IMR-90 (cell line): ENCODE measurements around the gene PHGDH. TPM values are rescaled to one million over a fixed set of nuclear protein-coding genes. Genes with fewer than 3 reads are reported as not detected.

Source experiments
- ATAC-seq: fragments of 200-7000 bp; cut with Tn5 transposase; 2 replicates; pipeline ENCODE4 v1.9.1; 2020; ENCODE audit warnings: low read depth, mild to moderate bottlenecking, moderate library complexity
- BruUV-seq: library from RNA; stranded (reverse); fragments of 400-500 nt; replicated peaks from 2 replicates; lab custom pipeline; 2021; lab: Mats Ljungman, UMichigan
- CTCF ChIA-PET: fragments of 300-600 bp; formaldehyde crosslinking; extraction: SDS; loops from one replicate; lab custom pipeline; 2021; ENCODE audit warnings: antibody characterized with exemption; lab: Yijun Ruan, JAX
- POLR2A ChIA-PET: fragments of 300-600 bp; sonication (Branson Sonifier 250); formaldehyde crosslinking; loops from one replicate; lab custom pipeline; 2022; ENCODE audit warnings: antibody characterized with exemption; ENCODE audit not compliant: unreplicated experiment; lab: Charles Lee
- DNase-seq: peaks from one replicate; pipeline ENCODE4 v3.0.0; 2013
- H2AFZ ChIP-seq: replicated peaks from 2 replicates; pipeline ENCODE3; 2013; ENCODE audit warnings: low read length, mild to moderate bottlenecking; ENCODE audit not compliant: poor library complexity
- H2AK5ac ChIP-seq: 2 replicates; pipeline ENCODE4 v1.6.1; 2013; ENCODE audit warnings: low read depth, low read length, inconsistent platforms
- H2AK9ac ChIP-seq: replicated peaks from 2 replicates; pipeline ENCODE3; 2013; ENCODE audit warnings: mild to moderate bottlenecking, low read depth, low read length, moderate library complexity; ENCODE audit not compliant: poor library complexity
- H2BK120ac ChIP-seq: 2 replicates; pipeline ENCODE4 v1.6.1; 2013; ENCODE audit warnings: low read depth, low read length, inconsistent platforms
- H2BK15ac ChIP-seq: 3 replicates; pipeline ENCODE4 v1.6.1; 2013; ENCODE audit warnings: low read depth, low read length, inconsistent platforms
- H2BK20ac ChIP-seq: 2 replicates; pipeline ENCODE4 v1.6.1; 2013; ENCODE audit warnings: low read depth, mild to moderate bottlenecking, inconsistent platforms, low read length, moderate library complexity
- H2BK5ac ChIP-seq: 2 replicates; pipeline ENCODE4 v1.6.1; 2013; ENCODE audit warnings: mild to moderate bottlenecking, low read depth, low read length, inconsistent platforms; ENCODE audit not compliant: poor library complexity, severe bottlenecking
- H3K14ac ChIP-seq: replicated peaks from 2 replicates; pipeline ENCODE4 v1.6.1; 2013; ENCODE audit warnings: low read depth, low read length, inconsistent platforms
- H3K18ac ChIP-seq: 2 replicates; pipeline ENCODE4 v1.6.1; 2013; ENCODE audit warnings: low read depth, low read length, control low read depth
- H3K23ac ChIP-seq: 2 replicates; pipeline ENCODE4 v1.6.1; 2013; ENCODE audit warnings: low read depth, low read length, inconsistent platforms
- H3K27ac ChIP-seq: 2 replicates; pipeline ENCODE4 v1.5.1; 2013; ENCODE audit warnings: mild to moderate bottlenecking, control low read depth, low read length; ENCODE audit not compliant: insufficient read depth
- H3K27me3 ChIP-seq: 2 replicates; pipeline ENCODE4 v1.6.1; 2013; ENCODE audit warnings: low read length; ENCODE audit not compliant: control insufficient read depth, insufficient read depth
- H3K36me3 ChIP-seq: 2 replicates; pipeline ENCODE4 v1.6.1; 2013; ENCODE audit warnings: low read length, mixed read lengths; ENCODE audit not compliant: control insufficient read depth, insufficient read depth
- H3K4ac ChIP-seq: 2 replicates; pipeline ENCODE4 v1.6.1; 2013; ENCODE audit warnings: low read depth, low read length, inconsistent platforms
- H3K4me1 ChIP-seq: 2 replicates; pipeline ENCODE4 v1.6.1; 2013; ENCODE audit warnings: low read length, mixed read lengths; ENCODE audit not compliant: control insufficient read depth, insufficient read depth
- H3K4me2 ChIP-seq: 2 replicates; pipeline ENCODE4 v1.6.1; 2013; ENCODE audit warnings: low read depth, mild to moderate bottlenecking, control low read depth, low read length, moderate library complexity
- H3K4me3 ChIP-seq: 2 replicates; pipeline ENCODE4 v1.5.1; 2013; ENCODE audit warnings: low read depth, mild to moderate bottlenecking, control low read depth, low read length, moderate library complexity; ENCODE audit not compliant: insufficient read depth
- H3K56ac ChIP-seq: 2 replicates; pipeline ENCODE4 v1.6.1; 2013; ENCODE audit warnings: low read length, inconsistent platforms; ENCODE audit not compliant: insufficient read depth; ENCODE audit errors: extremely low read depth
- H3K79me1 ChIP-seq, 2 experiments: 2 replicates each; pipeline ENCODE4 v1.6.1; 2013; ENCODE audit warnings: low read length in 2 of 2, inconsistent platforms in 1 of 2, low read depth in 1 of 2
- H3K9ac ChIP-seq: 2 replicates; pipeline ENCODE4 v1.6.1; 2013; ENCODE audit warnings: low read depth, low read length, control low read depth
- H3K9me1 ChIP-seq: 2 replicates; pipeline ENCODE4 v1.6.1; 2013; ENCODE audit warnings: low read length, inconsistent platforms; ENCODE audit not compliant: insufficient read depth
- H3K9me3 ChIP-seq: 2 replicates; pipeline ENCODE4 v1.6.1; 2013; ENCODE audit warnings: low read length; ENCODE audit not compliant: control insufficient read depth, insufficient read depth
- H4K20me1 ChIP-seq: 2 replicates; pipeline ENCODE4 v1.6.1; 2013; ENCODE audit warnings: low read length, inconsistent platforms; ENCODE audit not compliant: insufficient read depth
- H4K5ac ChIP-seq: 2 replicates; pipeline ENCODE4 v1.6.1; 2013; ENCODE audit warnings: mild to moderate bottlenecking, low read depth, low read length, control low read depth
- H4K8ac ChIP-seq, 2 experiments: 2 replicates each; pipeline ENCODE4 v1.6.1; 2013; ENCODE audit warnings: low read depth in 2 of 2, low read length in 2 of 2, control low read depth in 1 of 2, inconsistent platforms in 1 of 2
- H4K91ac ChIP-seq: 2 replicates; pipeline ENCODE4 v1.6.1; 2013; ENCODE audit warnings: low read depth, low read length, inconsistent platforms; ENCODE audit not compliant: insufficient read depth
- CEBPB ChIP-seq: IDR thresholded peaks from 2 replicates; pipeline ENCODE4 v1.6.1; 2012; ENCODE audit warnings: low read depth, low read length, improper control_type of control experiment
- FOS ChIP-seq: fragments of 150-350 bp; IDR thresholded peaks from 2 replicates; pipeline ENCODE4 v1.6.1; 2016; ENCODE audit warnings: low read depth, low read length
- MAZ ChIP-seq: IDR thresholded peaks from 2 replicates; pipeline ENCODE4 v1.6.1; 2012; ENCODE audit warnings: low read depth, mild to moderate bottlenecking, low read length, improper control_type of control experiment, moderate library complexity, borderline replicate concordance
- NFE2L2 ChIP-seq: fragments of 150-350 bp; IDR thresholded peaks from 2 replicates; pipeline ENCODE4 v1.6.1; 2016; ENCODE audit warnings: low read depth, mild to moderate bottlenecking, low read length
- SMC3 ChIP-seq: fragments of 150-350 bp; IDR thresholded peaks from 2 replicates; pipeline ENCODE4 v1.6.1; 2016; ENCODE audit warnings: low read depth, mild to moderate bottlenecking, antibody characterized with exemption, low read length, moderate library complexity
- USF2 ChIP-seq: fragments of 150-350 bp; IDR thresholded peaks from 2 replicates; pipeline ENCODE4 v1.6.1; 2017; ENCODE audit warnings: mild to moderate bottlenecking, antibody characterized with exemption, low read length, low read depth
- WGBS, 2 experiments: methylation state at CpG; one replicate each; pipeline versions ENCODE4 v1.1.5 to v1.1.7; 2013; ENCODE audit warnings: missing lambda C conversion rate in 2 of 2; ENCODE audit not compliant: insufficient read length in 1 of 2; ENCODE audit errors: extremely low coverage in 2 of 2; 5-methylcytosine and 5-hydroxymethylcytosine counted together
- dilution Hi-C: fragments of 300-500 bp; cut with HindIII; formaldehyde crosslinking; loops from one replicate; pipeline ENCODE4 v1.14.3; 2018; ENCODE audit warnings: low sequenced_read_pairs; ENCODE audit not compliant: unreplicated experiment
- in situ Hi-C: fragments of 300-500 bp; cut with MboI; formaldehyde crosslinking; loops from 3 replicates; pipeline ENCODE4 v1.14.3; 2019; ENCODE audit warnings: low sequenced_read_pairs, inconsistent platforms, mixed read lengths
- intact Hi-C: fragments of 100-400 bp; cut with micrococcal nuclease; formaldehyde crosslinking; loops from 2 replicates; pipeline ENCODE4 v1.10.0; 2022
- polyA plus RNA-seq, 3 experiments: library from polyadenylated mRNA; depleted of rRNA; stranded (reverse); fragments of >200 nt; gene quantifications; 2 replicates each; pipeline ENCODE4 v1.2.3, GENCODE V29; 2012; ENCODE audit warnings: low replicate concordance in 1 of 3
- total RNA-seq: library from RNA; depleted of rRNA; stranded (reverse); fragments of >200 nt; gene quantifications from 2 replicates; pipeline ENCODE4 v1.2.3, GENCODE V29; 2012

The PHGDH gene
- total and polyA plus RNA-seq, 2 of the 4 experiments (the other 2 are of a cell fraction): 87.9 to 331 TPM

GRCh38 chr1:119771770-119772169 is 60.0 kb downstream of the PHGDH start:
- intact Hi-C loops (no loop called here), dilution Hi-C loops (no loop called here), in situ Hi-C loops (loop anchor here (5.0 kb wide), 1 partner anchor 49 kb away; no protein-coding TSS in a partner anchor)
- no peak overlapping the region for H3K14ac ChIP-seq
- no peak overlapping the region for H3K9ac ChIP-seq
- H3K18ac ChIP-seq: no peak overlapping the region
- no CpG with 5 or more reads among the region's 3 CpGs for WGBS, 2 experiments
- no peak overlapping the region for H2AK9ac ChIP-seq
- ATAC-seq (no peak), DNase-seq (no peak)
- H3K4me1 ChIP-seq: peaks cover 5% of the 10 kb centered on the region
- peaks cover 4% of the 10 kb centered on the region; the same call in 1 of the 2 replicates for H3K9me1 ChIP-seq
- no peak overlapping the region for H3K4me3 ChIP-seq
- H2BK5ac ChIP-seq: no peak overlapping the region
- ChIA-PET CTCF (no interaction called here), POLR2A (no interaction called here)
- H3K23ac ChIP-seq: no peak overlapping the region
- H4K8ac ChIP-seq: no peak overlapping the region
- H2AFZ ChIP-seq: no peak overlapping the region
- H3K27ac ChIP-seq: no peak overlapping the region
- no peak overlapping the region for H4K5ac ChIP-seq
- H2AK5ac ChIP-seq: no peak overlapping the region
- no peak overlapping the region for H2BK120ac ChIP-seq
- no peaks in the 10 kb centered on the region for H3K79me1 ChIP-seq
- no peak for TF ChIP-seq MAZ
- no peak for TF ChIP-seq NFE2L2
- TF ChIP-seq SMC3: no peak
- no peak for TF ChIP-seq USF2
- TF ChIP-seq CEBPB: no peak
- TF ChIP-seq FOS: no peak
- H4K91ac ChIP-seq: no peak overlapping the region
- H2BK20ac ChIP-seq: no peak overlapping the region
- BruUV-seq: no TSS peak
- no peaks in the 10 kb centered on the region for H3K9me3 ChIP-seq
- H2BK15ac ChIP-seq: no peak overlapping the region
- peaks cover 10% of the 10 kb centered on the region for H3K27me3 ChIP-seq
- H4K20me1 ChIP-seq: no peaks in the 10 kb centered on the region
- H3K36me3 ChIP-seq: no peaks in the 10 kb centered on the region
- H3K4me2 ChIP-seq: no peak overlapping the region
- no peak overlapping the region for H3K56ac ChIP-seq
- H3K4ac ChIP-seq: no peak overlapping the region
